GM12875 (cell line): ENCODE data around the gene C5orf58.

Experiments used
- H3K4me3 ChIP-seq: one replicate; pipeline ENCODE4 v1.5.1; 2011; ENCODE audit warnings: low read depth, low read length, control low read depth
- TF ChIP-seq, protein P1 (sequence below): IDR thresholded peaks from 2 replicates; pipeline ENCODE4 v1.5.1; 2011; ENCODE audit warnings: low read depth, mild to moderate bottlenecking, control low read depth, inconsistent platforms, low read length, moderate library complexity, borderline replicate concordance; ENCODE audit not compliant: insufficient read depth

C5orf58 gene

GRCh38 chr5:170280011-170280493 is 47.3 kb downstream of the C5orf58 start:
- TF ChIP-seq, protein P1, sequence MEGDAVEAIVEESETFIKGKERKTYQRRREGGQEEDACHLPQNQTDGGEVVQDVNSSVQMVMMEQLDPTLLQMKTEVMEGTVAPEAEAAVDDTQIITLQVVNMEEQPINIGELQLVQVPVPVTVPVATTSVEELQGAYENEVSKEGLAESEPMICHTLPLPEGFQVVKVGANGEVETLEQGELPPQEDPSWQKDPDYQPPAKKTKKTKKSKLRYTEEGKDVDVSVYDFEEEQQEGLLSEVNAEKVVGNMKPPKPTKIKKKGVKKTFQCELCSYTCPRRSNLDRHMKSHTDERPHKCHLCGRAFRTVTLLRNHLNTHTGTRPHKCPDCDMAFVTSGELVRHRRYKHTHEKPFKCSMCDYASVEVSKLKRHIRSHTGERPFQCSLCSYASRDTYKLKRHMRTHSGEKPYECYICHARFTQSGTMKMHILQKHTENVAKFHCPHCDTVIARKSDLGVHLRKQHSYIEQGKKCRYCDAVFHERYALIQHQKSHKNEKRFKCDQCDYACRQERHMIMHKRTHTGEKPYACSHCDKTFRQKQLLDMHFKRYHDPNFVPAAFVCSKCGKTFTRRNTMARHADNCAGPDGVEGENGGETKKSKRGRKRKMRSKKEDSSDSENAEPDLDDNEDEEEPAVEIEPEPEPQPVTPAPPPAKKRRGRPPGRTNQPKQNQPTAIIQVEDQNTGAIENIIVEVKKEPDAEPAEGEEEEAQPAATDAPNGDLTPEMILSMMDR: no peak
- no peak overlapping the region for H3K4me3 ChIP-seq

GRCh38 chr5:170283296-170283695 is 50.5 kb downstream of the C5orf58 start:
- H3K4me3 ChIP-seq: no peak overlapping the region
- TF ChIP-seq, protein P1: no peak

GRCh38 chr5:170284231-170284630 is 51.4 kb downstream of the C5orf58 start:
- TF ChIP-seq, protein P1: no peak
- H3K4me3 ChIP-seq: no peak overlapping the region

- H3K4me3 ChIP-seq: no peak overlapping the region
- TF ChIP-seq, protein P1: no peak
These were observed 52.4 kb downstream of the C5orf58 start for GRCh38 chr5:170285181-170285580.

DNA sequence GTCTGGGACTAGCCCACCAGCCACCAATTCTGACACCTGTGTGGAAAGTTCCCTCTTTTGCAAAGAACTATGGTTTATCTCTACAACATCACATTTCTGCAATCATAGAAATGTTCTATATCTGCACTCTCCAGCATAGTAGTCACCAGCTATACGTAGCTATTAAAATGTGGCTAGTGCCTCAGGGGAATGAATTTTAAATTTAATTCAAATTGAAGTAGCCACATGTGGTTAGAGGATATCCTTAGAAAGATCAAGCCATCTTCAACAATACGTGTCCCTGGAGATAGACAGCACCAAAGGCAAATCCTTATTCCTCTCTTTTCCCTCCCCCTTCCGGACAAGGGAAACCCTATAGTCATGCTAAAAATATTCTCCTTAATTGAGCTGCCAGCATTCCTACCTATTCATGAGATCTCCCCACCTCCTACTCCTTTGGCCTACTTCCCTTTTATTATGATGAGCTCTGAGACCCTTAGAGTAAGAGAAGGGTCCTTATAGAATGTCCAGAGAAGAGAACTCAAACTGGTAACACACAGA is 53.7 kb downstream of the C5orf58 start:
- TF ChIP-seq, protein P1: no peak

GRCh38 chr5:170287532-170287931 is 54.7 kb downstream of the C5orf58 start:
- TF ChIP-seq, protein P1: no peak

More for the DNA sequence above, 53.7 kb downstream of the C5orf58 start:
- no peak overlapping the region for H3K4me3 ChIP-seq

DNA sequence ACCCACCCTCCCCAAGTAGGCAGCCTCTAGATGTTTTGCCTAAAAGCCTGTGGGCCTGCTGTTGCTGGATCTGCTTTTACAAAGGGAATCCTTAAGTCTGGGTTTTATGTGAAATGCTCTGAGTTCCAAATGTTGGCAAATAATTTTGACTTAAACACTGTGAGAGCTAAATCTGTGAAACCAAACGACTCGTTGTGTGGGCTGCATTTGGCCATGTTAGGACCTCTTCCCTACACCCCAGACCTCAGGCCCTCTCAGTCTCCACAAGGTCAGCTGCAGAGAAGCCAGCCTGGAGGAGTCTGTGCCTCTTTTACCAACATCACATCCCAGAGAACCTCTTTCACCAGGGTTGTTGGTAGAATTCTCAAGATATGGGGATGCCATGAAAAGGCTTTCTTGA is 55.4 kb downstream of the C5orf58 start:
- no peak overlapping the region for H3K4me3 ChIP-seq
- TF ChIP-seq, protein P1: no peak

More at GRCh38 chr5:170287532-170287931, 54.7 kb downstream of the C5orf58 start:
- H3K4me3 ChIP-seq: no peak overlapping the region
